A549 (cell line): Measurements from ENCODE around the gene USP51. TPM values are rescaled to one million over a fixed set of nuclear protein-coding genes. Genes with fewer than 3 reads are reported as not detected.

ENCODE experiments used
- ATAC-seq, 2 experiments: fragments of 200-7000 bp in 1 of 2; fragments of >200 bp in 1 of 2; cut with Nextera tagmentation in 1 of 2; cut with Tn5 transposase in 1 of 2; 3 replicates each; pipeline versions ENCODE4 v1.8.0 to v1.9.1; 2018 to 2020; ENCODE audit warnings: mild to moderate bottlenecking in 1 of 2, moderate library complexity in 1 of 2
- CTCF ChIA-PET: fragments of 300-600 bp; sonication (Branson Sonifier 250); formaldehyde crosslinking; extraction: SDS; loops from one replicate; lab custom pipeline; 2021; ENCODE audit warnings: antibody characterized with exemption, inconsistent platforms; lab: Yijun Ruan, JAX
- POLR2A ChIA-PET: fragments of 350-600 bp; formaldehyde crosslinking; extraction: SDS; loops from one replicate; lab custom pipeline; 2021; ENCODE audit warnings: antibody characterized with exemption, inconsistent platforms; lab: Yijun Ruan, JAX
- DNase-seq, 2 experiments: peaks; one replicate each; pipeline versions ENCODE4 v3.0.0 to v3.0.0-alpha.2; 2011 to 2016; ENCODE audit warnings: low read depth in 1 of 2, low spot score in 1 of 2
- FAIRE-seq: peaks from 2 replicates; lab custom pipeline; 2011; peaks lifted over from hg19 to GRCh38; lab: Jason Lieb, UNC
- H3K27ac ChIP-seq, 2 experiments: fragments of >200 bp; sonication (Bioruptor Twin); formaldehyde crosslinking; 3 replicates each; pipeline ENCODE4 v1.5.1; 2016 to 2017
- H3K4me1 ChIP-seq: fragments of >200 bp; sonication (Bioruptor Twin); formaldehyde crosslinking; 3 replicates; pipeline ENCODE4 v1.6.1; 2016
- H3K4me2 ChIP-seq: fragments of >200 bp; sonication (Bioruptor Twin); formaldehyde crosslinking; 3 replicates; pipeline ENCODE4 v1.6.1; 2016
- H3K4me3 ChIP-seq: fragments of >200 bp; sonication (Bioruptor Twin); formaldehyde crosslinking; 3 replicates; pipeline ENCODE4 v1.5.1; 2016
- H3K9me3 ChIP-seq: fragments of >200 bp; sonication (Bioruptor Twin); formaldehyde crosslinking; 3 replicates; pipeline ENCODE4 v1.6.1; 2016
- ATOH8 ChIP-seq: fragments of 250-450 bp; sonication (Bioruptor Pico); IDR thresholded peaks from 2 replicates; pipeline ENCODE4 v1.5.0; 2020; ENCODE audit warnings: low read depth, mild to moderate bottlenecking, moderate library complexity
- BCL3 ChIP-seq: fragments of >200 bp; sonication (Bioruptor Twin); formaldehyde crosslinking; IDR thresholded peaks from 3 replicates; pipeline ENCODE4 v1.6.1; 2016
- CTCF ChIP-seq: fragments of >200 bp; sonication (Bioruptor Twin); formaldehyde crosslinking; IDR thresholded peaks from 3 replicates; pipeline ENCODE4 v1.5.1; 2016
- ESRRA ChIP-seq: fragments of 150-350 bp; IDR thresholded peaks from 2 replicates; pipeline ENCODE4 v1.6.1; 2014; ENCODE audit warnings: mild to moderate bottlenecking, low read length, borderline replicate concordance
- FOSB ChIP-seq: fragments of 250-450 bp; sonication (Bioruptor Pico); IDR thresholded peaks from 2 replicates; pipeline ENCODE4 v1.5.0; 2020; ENCODE audit warnings: mild to moderate bottlenecking, moderate library complexity
- FOSL2 ChIP-seq, 2 experiments: fragments of 450-650 bp in 1 of 2; fragments of >200 bp in 1 of 2; sonication (Bioruptor Twin) in 1 of 2; formaldehyde crosslinking; IDR thresholded peaks; 2 replicates each; pipeline versions ENCODE4 v1.5.0 to v1.6.1; 2016 to 2020; ENCODE audit warnings: mild to moderate bottlenecking in 1 of 2, moderate library complexity in 1 of 2
- HES2 ChIP-seq: fragments of >200 bp; sonication (Bioruptor Twin); formaldehyde crosslinking; IDR thresholded peaks from 2 replicates; pipeline ENCODE4 v1.6.1; 2016
- POLR2AphosphoS2 ChIP-seq: conservative IDR thresholded peaks from 2 replicates; pipeline ENCODE4 v1.6.1; 2012; ENCODE audit warnings: low read length, improper control_type of control experiment, inconsistent platforms
- REST ChIP-seq: fragments of 200-600 bp; sonication (generic); IDR thresholded peaks from 2 replicates; pipeline ENCODE4 v1.6.1; 2016; ENCODE audit warnings: antibody characterized with exemption, mild to moderate bottlenecking, moderate library complexity
- RFX5 ChIP-seq: fragments of 450-650 bp; IDR thresholded peaks from 2 replicates; pipeline ENCODE4 v1.7.1; 2014; ENCODE audit warnings: antibody characterized with exemption, mild to moderate bottlenecking, moderate library complexity
- ZC3H11A ChIP-seq: fragments of 450-650 bp; IDR thresholded peaks from 2 replicates; pipeline ENCODE4 v1.6.1; 2014; ENCODE audit warnings: antibody characterized with exemption, mild to moderate bottlenecking
- WGBS: methylation state at CpG from one replicate; pipeline ENCODE4 v1.1.6; 2017; ENCODE audit errors: missing lambda C conversion rate; 5-methylcytosine and 5-hydroxymethylcytosine counted together
- polyA plus RNA-seq, 4 experiments: library from polyadenylated mRNA; depleted of rRNA in 3 of 4; stranded (reverse); fragments of >200 nt; fragmentation: RNase III in 1 of 4; extraction: RNeasy Plus Mini Kit Qiagen cat#74134 plus additional on column Dnase treatment in 1 of 4; gene quantifications; 2 replicates in 3 of 4; 3 replicates in 1 of 4; pipeline ENCODE4 v1.2.3, GENCODE V29; 2011 to 2017

The USP51 gene
- polyA plus RNA-seq, 2 of the 4 experiments (the other 2 are of a cell fraction) = 0.68 to 0.72 TPM

GRCh38 chrX:55486736-55487135, 2.9 kb downstream of the USP51 start:
- ChIA-PET POLR2A (no interaction called here), CTCF (no interaction called here)
- FAIRE-seq = no peak
- TF ChIP-seq REST (no peak), ZC3H11A (no peak)
- H3K9me3 ChIP-seq = no peaks in the 10 kb centered on the region
- DNase-seq = peak in 1 of 2 experiments; percentile 4
- WGBS = 62% methylated on average over 3 of the region's 3 CpGs
- no peak overlapping the region for H3K4me3 ChIP-seq
- ATAC-seq = no peak
- H3K4me1 ChIP-seq = peaks cover 6% of the 10 kb centered on the region; the same call in 1 of the 3 replicates
- no peak overlapping the region for H3K4me2 ChIP-seq
- no peak overlapping the region for H3K27ac ChIP-seq

- ATAC-seq (no peak), FAIRE-seq (no peak), DNase-seq (no peak)
- H3K9me3 ChIP-seq = no peaks in the 10 kb centered on the region
- H3K4me3 ChIP-seq = no peak overlapping the region
- ChIA-PET CTCF (no interaction called here), POLR2A (no interaction called here)
- H3K4me2 ChIP-seq = no peak overlapping the region
- TF ChIP-seq BCL3 (no peak), HES2 (no peak), RFX5 (no peak), ATOH8 (CRISPR knock-in tag) (no peak), CTCF (no peak), REST (no peak), ESRRA (no peak), FOSL2 (IDR thresholded peaks at IDR 0.05) (no peak), FOSL2 (CRISPR knock-in tag; IDR thresholded peaks at IDR 0.05) (no peak), POLR2AphosphoS2 (no peak), FOSB (no peak)
- H3K27ac ChIP-seq = no peak overlapping the region
- peaks cover 5% of the 10 kb centered on the region; the same call in 1 of the 3 replicates for H3K4me1 ChIP-seq
Measured at GRCh38 chrX:55484948-55485347, 4.7 kb downstream of the USP51 start.
